C4-2B (cell line): ENCODE results near the gene PTPN1.
"Not testable (repeated sequence)": the region's sequence is repeated elsewhere in the genome, so short reads cannot be mapped to it uniquely, and the experiment has no call there.

Experiments used
- H3K27ac ChIP-seq: fragments of 450-650 bp; 2 replicates; pipeline ENCODE4 v1.5.1; 2017
- CTCF ChIP-seq: fragments of 450-650 bp; conservative IDR thresholded peaks from 2 replicates; pipeline ENCODE4 v1.5.1; 2017; ENCODE audit warnings: mild to moderate bottlenecking
- ZFX ChIP-seq: fragments of 450-650 bp; IDR thresholded peaks from 2 replicates; pipeline ENCODE4 v1.6.1; 2017

The PTPN1 gene

DNA sequence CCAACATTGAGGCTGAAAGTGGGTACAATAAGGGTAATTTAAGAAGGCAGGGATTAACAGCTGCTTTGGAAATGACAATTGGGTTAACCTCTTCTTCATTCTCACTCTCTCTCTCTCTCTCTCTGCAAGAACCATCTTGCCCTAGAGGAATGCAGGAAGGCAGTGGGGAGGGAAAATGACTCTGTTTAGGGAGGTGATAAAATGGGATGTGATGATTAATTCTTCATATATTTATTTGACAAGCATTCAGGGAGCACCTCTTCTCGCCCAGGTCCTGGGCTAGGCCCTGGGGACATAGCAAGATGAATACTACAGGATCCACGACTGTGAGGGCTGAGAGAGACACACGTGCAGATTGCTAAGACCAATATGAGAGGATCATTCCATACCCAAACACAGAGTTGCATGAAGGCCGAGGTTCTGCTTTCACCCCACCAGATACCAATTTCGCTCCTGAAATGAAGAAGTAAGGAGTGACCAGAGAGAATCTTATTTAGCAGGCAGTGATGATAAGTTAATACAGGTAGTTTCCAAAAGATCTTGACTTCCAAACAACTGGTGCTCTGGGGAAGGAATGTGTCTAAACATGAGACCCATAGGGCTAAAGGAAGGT, 13.3 kb upstream of the PTPN1 start:
- TF ChIP-seq ZFX (no peak), CTCF (no peak)
- H3K27ac ChIP-seq = no peak overlapping the region

- no peak for TF ChIP-seq ZFX
- TF ChIP-seq CTCF = no peak
- no peak overlapping the region for H3K27ac ChIP-seq
Measured at GRCh38 chr20:50498071-50498776, 12.0 kb upstream of the PTPN1 start.

DNA sequence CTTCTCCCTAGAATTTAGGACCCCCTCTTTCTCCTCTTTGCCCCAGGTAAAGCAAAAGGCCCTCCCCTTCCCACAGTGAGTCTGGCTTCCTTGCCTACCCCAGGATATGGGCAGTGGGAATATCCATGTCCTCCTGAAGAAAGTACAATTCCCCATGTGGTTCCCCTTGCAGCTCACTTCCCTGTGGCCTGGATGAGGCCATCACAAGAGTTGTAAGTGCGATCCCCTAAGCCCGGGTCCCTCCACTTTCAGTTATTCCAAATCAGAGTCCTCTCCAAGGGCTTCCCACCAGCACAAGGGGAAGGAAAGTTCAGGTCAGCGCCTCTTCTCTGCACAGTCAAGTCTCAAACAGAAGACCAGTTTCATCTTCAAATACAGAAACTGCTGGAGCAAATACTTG, 10.2 kb upstream of the PTPN1 start:
- H3K27ac ChIP-seq = no peak overlapping the region
- no peak for TF ChIP-seq ZFX

DNA sequence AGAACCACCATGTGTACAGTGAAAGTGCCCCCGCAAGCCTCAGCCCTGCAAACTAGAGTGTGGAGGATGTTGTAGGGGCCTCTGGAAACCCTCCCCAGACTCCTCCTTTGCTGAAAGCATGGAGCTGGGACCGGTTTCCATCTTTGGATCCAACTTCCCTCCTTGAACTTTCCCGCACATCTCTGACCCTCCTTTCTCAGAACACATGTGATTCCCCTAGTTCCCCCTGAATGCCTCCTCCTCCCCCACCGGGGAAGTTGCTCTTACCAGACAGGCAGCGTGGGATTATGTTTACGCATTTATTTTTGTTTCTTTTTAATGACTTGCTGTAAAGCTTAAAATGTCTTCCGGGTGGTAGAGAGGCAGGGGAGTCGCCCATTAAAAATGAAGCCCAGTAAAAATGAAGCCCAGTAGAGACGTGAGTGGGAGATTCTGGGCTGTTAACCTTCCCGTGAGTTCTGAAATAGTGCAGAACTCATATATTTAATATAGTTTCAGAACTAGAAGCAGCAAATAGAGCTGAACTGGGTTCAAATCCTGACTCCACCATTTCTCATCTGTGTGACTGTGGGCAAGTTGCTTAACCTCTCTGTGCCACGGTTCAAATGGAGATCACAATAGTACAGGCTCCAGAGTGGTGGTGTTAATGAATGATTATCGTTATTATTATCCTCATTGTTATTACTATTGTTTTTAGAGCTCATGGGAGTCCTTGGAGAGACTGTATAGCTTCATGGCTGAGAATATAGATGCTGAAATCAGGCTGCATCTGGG, 8.0 kb upstream of the PTPN1 start:
- no peak overlapping the region for H3K27ac ChIP-seq
- TF ChIP-seq CTCF (no peak), ZFX (no peak)

GRCh38 chr20:50504231-50504823, 5.9 kb upstream of the PTPN1 start:
- TF ChIP-seq ZFX (no peak), CTCF (no peak)
- no peak overlapping the region for H3K27ac ChIP-seq

- TF ChIP-seq CTCF (no peak; the same call in 1 of the 2 replicates), ZFX (no peak)
- H3K27ac ChIP-seq = no peak overlapping the region
Measured at GRCh38 chr20:50506270-50506579, 4.0 kb upstream of the PTPN1 start.

- H3K27ac ChIP-seq = not testable (repeated sequence)
Measured at GRCh38 chr20:50507745-50508144, 2.4 kb upstream of the PTPN1 start.

DNA sequence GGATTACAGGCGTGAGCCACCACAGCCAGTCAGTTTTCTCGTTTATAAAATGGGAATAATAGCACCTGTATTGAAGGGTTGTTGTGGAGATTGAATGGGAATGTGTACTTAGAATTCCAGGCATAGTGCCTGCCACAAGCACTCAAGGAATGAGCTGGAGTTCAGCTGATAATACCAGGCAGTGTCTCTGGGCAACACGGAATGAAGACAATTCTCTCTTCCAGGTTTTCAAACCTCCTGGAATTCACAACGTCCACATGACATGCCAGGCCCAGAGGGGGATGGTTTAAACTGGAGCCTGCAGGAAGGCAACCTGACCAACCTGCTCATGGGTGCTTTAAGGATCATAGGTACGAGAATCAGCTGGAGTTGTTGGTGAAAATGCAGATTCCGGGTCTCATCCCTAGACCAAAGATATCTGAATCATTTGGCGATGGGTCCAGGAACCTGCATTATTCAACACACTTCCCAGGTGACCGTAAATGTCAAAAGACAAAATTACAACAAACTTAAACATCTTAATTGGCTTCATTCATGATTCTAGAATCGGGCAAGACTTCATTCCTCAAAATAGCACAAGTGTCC, 1.9 kb upstream of the PTPN1 start:
- H3K27ac ChIP-seq = no peak overlapping the region
- TF ChIP-seq CTCF = no peak
